CD4-positive, alpha-beta T cell treated with Interleukin-2 at 100 ng/mL for 4 hours (primary cell): ENCODE data around the gene VWA5B2.

Experiments
- DNase-seq: peaks from one replicate; pipeline ENCODE4 v3.0.0-alpha.2; 2020; ENCODE audit warnings: low spot score

The VWA5B2 gene

GRCh38 chr3:184229394-184230080, at the start of gene VWA5B2:
Gene VWA5B2 (plus strand): TSS chr3:184229585. CDS start chr3:184230529, 944 bp downstream.
- DNase-seq: peak; percentile 70

DNA sequence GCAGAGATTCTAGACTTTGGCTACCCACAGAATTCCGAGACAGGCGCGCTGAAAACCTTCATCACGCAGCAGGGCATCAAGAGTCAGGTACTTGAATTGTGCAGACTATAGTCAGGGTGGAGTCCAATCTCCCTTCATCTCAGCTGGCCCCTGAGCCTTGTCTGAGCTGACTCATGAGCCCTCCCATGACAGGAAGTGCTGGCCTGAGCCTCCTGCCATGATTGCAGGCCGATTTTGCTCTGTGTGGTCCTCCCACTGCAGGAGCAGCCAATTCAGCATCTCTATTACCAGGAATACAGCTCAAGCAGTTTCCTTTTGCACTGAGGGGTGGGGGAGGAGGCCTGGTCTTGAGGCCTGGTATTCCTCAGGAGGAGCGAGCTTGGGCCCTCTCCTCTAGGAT, 49.2 kb upstream of the VWA5B2 start:
- DNase-seq: no peak

DNA sequence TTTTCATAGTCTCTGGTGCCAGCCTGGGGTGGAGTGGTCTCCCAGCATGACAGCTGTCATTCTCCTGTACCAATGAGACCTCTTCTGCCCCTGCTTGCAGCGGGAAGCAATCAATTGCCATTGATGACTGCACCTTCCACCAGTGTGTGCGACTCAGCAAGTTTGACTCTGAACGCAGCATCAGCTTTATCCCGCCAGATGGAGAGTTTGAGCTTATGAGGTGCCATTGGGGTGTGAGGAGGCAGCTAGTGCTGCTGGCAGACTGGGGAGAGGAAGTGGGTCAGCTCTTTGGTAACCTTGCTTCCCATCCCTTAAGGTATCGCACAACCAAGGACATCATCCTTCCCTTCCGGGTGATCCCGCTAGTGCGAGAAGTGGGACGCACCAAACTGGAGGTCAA, 47.8 kb upstream of the VWA5B2 start:
- DNase-seq: no peak

DNA sequence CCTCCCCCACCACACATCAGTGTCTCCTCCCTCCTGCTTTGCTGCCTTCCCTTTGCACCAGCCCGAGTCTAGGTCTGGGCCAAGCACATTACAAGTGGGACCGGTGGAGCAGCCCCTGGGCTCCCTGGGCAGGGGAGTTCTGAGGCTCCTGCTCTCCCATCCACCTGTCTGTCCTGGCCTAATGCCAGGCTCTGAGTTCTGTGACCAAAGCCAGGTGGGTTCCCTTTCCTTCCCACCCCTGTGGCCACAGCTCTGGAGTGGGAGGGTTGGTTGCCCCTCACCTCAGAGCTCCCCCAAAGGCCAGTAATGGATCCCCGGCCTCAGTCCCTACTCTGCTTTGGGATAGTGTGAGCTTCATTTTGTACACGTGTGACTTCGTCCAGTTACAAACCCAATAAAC, 45.7 kb upstream of the VWA5B2 start:
- no peak for DNase-seq

GRCh38 chr3:184184546-184185230, 44.7 kb upstream of the VWA5B2 start:
- no peak for DNase-seq

DNA sequence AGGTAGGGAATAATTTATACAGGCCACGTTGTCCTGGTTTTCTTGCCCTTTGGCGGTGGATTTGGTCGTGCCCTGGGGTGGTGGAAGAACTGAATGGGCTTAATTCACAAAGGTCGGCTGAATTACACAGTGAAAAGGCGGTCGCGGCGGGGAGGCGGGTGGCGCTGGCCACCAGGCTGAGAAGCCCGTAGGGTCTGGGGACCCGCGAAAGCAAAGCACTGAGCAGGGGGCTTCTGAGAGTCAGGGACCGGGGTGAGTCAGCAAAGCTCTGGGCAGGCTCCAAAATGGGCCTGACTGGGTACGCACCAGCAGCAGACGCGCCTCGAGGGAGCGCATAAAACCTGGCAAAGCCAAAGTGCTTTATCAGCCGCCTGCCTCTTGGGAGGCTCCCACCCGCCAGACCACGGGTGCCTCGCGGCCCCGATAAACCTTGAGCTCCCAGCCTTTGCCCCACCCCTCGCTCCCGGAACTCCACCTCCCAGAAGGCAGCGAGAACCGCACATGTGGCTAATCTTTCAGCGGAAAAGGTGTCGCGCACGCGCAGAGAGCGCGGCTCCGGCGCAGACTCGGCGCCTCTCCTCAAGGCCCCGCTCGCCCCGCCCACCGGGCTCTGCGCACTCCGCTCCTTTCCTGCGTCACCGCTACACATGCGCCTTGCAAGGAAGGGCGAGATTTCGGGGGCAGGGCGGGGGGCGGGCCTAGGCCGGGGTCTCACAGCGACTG, 43.8 kb upstream of the VWA5B2 start:
- DNase-seq: peak; percentile 99

DNA sequence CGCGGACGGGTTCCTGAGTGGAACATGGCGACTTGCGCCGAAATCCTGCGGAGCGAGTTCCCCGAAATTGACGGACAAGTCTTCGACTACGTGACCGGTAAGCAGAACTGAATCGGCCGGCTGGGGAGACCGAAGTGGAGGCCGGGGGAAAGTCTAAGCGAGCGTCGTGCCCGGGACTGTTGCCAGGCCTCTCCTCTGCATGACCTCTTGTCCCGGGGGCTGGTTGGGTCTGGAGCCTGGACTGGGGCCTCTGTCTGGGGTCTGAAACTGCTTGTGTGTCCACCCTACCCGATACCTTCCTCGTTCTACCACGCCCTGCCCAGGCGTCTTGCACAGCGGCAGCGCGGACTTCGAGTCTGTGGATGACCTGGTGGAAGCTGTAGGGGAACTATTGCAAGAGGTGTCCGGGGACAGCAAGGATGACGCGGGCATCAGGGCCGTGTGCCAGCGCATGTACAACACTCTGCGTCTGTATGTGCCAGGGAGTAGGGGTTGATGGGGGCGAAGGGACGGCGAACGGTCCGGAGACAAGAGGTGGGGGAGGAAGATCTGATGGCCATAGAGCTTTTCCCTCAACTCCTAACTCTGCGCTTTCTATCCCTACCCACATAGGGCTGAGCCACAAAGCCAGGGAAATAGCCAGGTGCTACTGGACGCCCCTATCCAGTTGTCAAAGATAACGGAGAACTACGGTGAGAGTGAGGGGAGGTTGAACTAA, 43.0 kb upstream of the VWA5B2 start, which contains the start of gene ABCF3:
ABCF3 (plus strand) TSS at position 16 of the 718 bp plus-strand sequence; CDS start at position 25, 9 bp downstream.
- DNase-seq: no peak

DNA sequence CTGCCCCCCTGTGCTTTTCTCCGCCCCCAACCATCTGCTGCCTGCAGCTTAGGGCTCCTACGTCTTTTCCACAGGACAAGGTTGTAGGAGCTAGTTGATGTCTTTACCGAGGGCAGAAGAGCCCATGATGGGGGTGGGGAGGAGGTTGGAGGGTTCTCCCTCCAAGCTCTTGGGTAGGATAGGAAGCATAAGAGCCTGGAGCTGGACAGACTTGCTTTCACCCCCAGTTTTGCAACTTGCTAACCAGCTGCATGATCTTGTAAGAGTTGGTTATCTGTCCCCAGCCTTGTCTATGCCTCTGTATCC, 42.5 kb upstream of the VWA5B2 start:
- no peak for DNase-seq

DNA sequence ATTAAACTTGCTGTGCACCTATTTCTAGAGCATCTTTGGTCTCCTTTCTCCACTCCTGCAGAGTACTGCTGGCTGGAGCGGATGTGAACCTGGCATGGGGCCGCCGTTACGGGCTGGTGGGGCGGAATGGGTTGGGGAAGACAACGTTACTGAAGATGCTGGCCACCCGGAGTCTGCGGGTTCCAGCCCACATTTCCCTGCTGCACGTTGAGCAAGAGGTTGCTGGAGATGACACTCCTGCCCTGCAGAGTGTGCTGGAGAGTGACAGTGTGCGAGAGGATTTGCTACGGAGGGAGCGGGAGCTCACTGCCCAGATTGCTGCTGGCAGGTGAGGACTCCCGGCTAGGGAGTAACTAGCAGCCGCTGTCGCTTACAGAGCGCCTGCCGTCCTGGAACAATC, 41.3 kb upstream of the VWA5B2 start:
- no peak for DNase-seq

GRCh38 chr3:184189421-184189820, 40.0 kb upstream of the VWA5B2 start:
- DNase-seq: no peak

DNA sequence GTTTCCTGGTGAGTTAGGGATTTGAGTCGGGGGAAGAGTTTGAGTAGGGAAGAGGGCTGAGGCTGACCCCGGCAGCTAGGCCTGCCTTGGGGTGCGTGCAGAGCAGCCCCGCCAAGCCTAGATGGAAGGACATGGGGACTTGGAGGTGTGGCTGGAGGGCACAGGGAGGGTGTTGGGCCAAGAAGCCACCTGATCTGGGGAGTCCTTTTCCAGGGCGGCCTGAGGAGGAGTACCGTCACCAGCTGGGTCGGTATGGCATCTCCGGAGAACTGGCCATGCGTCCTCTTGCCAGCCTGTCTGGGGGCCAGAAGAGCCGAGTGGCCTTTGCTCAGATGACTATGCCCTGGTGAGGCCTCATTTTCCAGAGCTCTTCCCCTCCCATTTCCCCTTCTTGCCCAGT, 36.5 kb upstream of the VWA5B2 start:
- DNase-seq: no peak

DNA sequence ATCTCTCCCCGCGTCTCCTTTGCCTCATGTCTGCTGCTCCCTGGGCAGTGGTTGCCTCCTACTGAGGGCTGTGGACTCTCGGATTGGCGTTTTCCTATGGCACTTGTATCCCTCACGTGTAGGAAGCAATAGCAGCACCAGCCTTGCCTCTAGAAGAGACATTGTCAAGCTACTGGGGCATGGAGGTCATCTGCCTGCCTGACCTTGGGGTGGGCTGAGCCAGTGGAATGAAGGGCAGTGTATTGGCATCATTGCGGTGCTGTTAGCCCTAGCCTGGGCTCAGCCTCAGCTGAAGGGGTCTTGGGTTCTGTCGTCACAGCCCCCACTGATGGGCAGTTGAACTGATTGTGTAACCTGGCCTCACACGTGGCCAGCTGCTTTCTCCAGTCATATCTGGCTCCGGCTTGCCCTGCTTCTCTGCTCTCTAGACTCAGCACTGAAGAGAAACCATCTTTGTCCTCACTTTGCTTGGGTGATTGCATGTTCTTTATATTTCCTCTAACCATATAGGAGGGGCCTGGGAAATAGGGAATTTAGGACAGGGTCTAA, 35.3 kb upstream of the VWA5B2 start:
- no peak for DNase-seq

- no peak for DNase-seq
Observed at GRCh38 chr3:184196536-184196935, 32.8 kb upstream of the VWA5B2 start.

DNA sequence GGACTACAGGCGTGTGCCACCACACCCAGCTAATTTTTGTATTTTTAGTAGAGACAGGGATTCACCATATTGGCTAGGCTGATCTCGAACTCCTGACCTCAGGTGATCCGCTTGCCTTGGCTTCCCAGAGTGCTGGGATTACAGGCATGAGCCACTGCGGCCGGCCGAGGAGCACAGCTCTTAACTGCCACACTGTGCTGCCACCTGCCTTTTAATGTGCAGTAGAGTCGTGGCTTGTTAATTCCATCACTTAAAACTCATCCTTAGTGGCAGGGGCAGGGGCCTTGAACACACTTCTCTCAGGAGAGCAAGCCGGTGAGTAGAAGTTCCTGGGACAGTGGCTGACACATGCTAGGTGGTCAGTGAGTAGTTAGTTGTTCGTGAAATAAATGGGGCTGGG, 30.9 kb upstream of the VWA5B2 start:
- DNase-seq: no peak

- no peak for DNase-seq
Observed at GRCh38 chr3:184200825-184201224, 28.6 kb upstream of the VWA5B2 start.

- no peak for DNase-seq
Observed at GRCh38 chr3:184203526-184203925, 25.9 kb upstream of the VWA5B2 start.

DNA sequence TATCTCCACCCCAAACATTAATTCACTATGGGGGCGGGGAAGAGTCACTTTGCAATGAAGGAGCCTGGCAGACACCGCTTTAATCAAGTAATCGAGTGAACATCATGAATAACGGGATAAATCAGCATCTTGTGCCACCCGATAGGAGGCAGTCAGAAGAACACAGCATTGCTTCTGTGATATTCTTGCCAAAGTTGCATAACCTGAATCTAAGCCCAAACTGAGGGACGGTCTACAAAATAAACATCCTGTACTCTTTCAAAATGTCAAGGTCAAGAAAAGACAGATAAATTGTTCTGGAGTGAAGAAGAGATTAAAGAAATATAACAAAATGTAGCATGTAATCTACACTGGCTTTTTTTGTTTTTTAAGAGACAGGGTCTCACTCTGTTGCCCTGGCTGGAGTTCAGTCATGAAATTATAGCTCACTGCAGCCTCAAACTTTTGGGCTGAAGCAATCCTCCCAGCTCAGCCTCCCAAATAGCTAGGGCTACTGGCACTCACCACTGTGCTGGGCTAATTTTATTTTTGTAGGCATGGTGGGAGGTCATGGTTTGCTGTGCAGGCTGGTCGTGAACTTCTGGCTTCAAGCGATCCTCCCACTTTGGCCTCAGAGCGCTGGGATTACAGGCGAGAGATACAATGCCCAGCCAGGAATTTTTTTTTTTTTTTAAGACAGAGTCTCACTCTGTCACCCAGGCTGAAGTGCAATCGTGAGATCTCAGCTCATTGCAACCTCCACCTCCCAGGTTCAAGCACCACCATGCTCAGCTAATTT, 20.1 kb upstream of the VWA5B2 start:
- DNase-seq: no peak

DNA sequence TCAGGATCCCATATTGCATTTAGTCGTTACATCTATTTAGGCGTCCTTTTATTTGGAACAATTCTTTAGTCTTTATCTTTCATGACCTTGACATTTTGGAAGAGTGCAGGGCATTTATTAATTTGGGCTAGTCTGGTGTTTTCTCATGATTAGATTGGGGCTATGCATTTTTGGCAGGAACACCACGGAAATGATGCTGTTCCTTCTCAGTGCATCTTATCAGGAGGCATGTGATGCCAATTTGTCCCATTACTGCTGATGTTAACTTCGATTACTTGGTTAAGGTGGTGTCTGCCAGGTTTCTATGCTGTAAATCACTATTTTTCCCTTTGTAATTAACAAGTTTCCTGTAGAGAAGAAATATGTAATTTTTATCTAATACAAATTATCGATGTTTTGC, 18.1 kb upstream of the VWA5B2 start:
- DNase-seq: no peak

DNA sequence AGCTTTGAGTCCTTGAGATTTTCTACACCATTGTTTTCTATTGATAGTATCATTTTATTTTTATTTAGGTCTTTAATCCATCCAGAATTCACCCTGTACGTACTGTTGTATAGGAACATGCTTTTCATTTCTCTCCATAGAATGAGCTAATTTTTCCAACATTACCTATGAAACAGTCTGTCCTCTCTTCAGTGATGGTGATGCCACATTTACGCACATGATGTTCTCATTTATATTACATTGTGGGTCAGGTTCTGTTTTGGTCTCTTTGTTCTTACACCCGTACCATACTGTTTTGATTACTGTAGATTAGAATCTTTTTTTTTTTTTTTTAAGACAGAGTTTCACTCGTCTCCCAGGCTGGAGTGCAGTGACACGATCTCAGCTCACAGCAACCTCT, 17.7 kb upstream of the VWA5B2 start:
- no peak for DNase-seq

DNA sequence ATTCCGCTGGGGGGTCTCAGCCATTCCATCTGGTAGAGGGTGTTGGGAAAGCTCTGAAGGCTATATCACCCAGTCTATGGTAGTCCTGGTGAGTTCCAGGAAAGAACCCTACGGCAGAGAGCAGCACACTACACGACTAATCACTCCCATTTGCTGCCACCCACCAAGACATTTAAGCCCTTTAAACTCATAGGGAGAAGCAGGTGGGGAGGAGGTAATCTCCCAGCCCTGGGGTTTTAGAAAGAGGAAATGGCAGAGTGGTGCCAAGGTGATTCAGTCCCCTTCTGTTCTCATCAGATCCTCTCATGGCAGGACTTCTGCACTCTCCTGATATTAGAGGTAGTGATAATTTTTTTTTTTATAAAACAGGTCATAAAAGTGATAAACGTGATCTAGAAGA, 10.6 kb upstream of the VWA5B2 start:
- no peak for DNase-seq

DNA sequence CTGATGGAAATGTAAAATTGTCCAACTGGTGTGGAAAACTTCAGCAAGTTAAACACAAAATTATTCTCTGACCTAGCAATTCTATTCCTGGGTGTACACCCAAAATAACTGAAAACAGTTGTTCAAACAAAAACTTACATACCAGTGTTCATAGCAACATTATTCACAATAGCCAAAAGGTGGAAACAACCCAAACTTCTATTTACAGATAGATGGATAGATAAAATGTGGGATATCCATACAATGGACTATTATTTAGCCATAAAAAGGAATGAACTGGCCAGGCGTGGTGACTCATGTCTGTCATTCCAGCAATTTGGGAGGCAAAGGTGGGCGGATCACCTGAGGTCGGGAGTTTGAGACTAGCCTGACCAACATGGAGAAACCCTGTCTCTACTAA, 6.9 kb upstream of the VWA5B2 start:
- no peak for DNase-seq

DNA sequence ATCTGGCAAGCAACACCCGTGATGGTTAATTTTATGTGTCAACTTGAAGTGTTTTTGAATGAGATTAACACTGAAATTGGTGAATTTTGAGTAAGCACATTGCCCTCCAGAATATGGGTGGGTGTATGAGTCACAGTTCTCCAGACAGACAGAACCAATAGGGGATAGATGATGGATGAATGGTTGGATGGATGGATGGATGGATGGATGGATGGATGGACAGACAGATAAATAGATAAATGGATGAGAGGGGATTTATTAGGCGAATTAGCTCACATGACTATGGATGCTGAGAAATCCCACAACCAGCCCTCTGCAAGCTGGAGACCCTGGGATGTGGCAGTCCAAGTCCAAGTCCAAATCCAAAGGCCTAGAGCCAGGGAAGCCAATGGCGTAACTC, 5.4 kb upstream of the VWA5B2 start:
- DNase-seq: no peak
